NOMO-1 treated with DMSO at 0.1 percent for 48 hours (cell line): Measurements from ENCODE around the gene RTEL1.
"Not testable (repeated sequence)": the region's sequence is repeated elsewhere in the genome, so short reads cannot be mapped to it uniquely, and the experiment has no call there.

Source experiments
- DNase-seq: peaks from one replicate; lab custom pipeline; 2025; ENCODE audit not compliant: unreplicated experiment; lab: John Stamatoyannopoulos, UW

Gene RTEL1

DNA sequence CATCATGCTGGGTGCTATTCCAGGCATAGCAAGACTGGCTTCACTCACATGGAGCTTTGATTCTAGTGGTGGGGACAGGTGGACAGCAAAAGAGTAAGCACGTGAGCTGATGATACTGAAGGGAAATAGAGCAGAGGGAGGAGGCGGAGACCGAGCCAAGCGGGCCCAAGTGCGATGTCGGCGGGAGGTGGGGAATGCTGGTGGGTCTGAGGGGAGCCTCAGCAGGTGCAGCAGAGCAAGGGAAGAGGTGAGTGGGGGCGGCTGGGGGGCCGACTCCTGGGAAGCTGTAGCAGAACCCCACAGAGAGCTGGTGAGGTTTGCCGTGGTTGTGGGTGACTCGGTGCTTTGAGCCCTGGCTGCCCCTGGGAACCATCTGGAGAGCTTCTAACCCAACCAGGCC, 10.2 kb downstream of the RTEL1 start:
- DNase-seq: no peak

DNA sequence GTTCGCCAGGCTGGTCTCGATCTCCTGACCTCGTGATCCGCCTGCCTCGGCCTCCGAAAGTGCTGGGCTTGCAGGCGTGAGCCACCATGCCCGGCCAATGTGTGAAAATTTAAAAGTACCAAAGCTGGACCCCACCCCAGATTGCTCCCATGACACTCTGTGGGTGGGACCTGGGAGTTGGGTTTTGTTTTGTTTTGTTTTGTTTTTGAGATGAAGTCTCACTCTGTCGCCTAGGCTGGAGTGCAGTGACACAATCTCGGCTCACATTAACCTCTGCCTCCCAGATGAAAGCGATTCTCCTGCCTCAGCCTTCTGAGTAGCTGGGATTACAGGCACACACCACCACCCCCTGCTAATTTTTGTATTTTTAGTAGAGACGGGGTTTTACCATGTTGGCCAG, 13.6 kb downstream of the RTEL1 start:
- not testable (repeated sequence) for DNase-seq

GRCh38 chr20:63672666-63673065, 14.6 kb downstream of the RTEL1 start:
- no peak for DNase-seq

GRCh38 chr20:63673951-63674350, 15.8 kb downstream of the RTEL1 start:
- DNase-seq: no peak

GRCh38 chr20:63675681-63676368, 17.7 kb downstream of the RTEL1 start:
- no peak for DNase-seq

DNA sequence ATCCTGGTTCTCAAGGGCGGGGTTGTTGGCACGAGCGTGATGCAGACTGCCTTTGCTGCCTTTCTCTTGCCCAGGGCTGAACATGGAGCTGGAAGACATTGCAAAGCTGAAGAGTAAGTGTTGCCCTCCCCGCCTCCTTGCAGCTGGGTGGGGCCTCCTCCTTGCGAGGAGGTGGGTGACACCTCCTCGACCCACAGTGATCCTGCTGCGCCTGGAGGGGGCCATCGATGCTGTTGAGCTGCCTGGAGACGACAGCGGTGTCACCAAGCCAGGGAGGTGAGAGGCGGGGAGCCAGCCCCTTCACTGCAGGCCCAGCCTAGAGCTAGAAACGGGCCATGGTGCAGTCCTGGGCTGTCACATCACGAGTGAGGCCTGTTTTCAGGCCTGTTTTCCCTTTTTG, 20.0 kb downstream of the RTEL1 start:
- no peak for DNase-seq

DNA sequence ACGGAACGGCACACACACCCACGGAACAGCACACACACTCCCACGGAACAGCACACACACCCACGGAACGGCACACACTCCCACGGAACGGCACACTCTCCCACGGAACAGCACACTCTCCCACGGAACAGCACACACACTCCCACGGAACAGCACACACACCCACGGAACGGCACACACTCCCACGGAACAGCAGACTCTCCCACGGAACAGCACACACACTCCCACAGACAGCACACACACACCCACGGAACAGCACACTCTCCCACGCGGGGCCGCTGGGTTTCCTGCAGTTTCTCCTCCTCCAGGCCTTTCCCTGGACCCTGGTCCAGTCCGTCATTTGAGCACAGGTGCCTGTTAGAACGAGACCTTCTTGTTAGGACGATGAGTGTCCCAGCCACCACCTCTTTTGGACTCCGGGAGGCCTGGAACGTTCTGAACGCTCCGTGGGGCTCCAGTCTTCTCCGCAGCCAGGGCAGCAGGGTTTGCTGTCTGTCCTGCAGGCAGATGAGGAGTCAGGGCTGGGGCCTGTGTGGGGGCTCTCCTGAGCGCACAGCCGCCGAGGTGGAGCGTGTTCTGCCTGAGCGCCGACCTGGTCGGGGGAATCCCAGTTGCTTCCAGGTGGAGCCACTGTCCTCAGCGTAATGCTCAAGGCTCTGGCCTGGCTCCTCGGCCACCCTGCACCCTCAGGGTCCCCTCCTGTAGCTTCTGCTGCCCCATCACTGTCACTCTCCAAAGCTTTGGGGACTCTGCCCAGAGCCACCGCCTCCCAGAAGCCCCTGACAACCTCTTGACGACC, 20.8 kb downstream of the RTEL1 start:
- no peak for DNase-seq

DNA sequence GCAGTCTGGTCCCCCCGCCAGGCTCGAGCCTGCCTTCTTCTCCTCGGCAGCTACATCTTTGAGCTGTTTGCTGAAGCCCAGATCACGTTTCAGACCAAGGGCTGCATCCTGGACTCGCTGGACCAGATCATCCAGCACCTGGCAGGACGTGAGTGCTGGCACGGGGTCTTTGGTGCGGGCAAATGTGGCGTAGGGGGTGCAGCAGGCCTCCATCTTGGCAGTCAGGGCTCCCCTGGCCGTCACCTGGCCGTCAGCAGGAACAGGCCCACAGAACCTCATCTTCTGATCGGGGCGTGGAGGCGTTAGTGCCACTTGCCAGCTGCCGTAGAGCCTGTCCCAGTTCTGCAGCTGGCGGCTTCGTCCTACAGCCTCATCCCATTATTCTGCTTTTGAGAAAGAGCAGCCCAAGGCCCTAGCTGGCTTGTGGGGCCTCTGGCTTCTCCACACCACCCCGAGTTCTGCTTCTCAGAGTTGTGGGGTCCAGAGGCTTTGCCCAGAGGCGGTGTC, 21.7 kb downstream of the RTEL1 start:
- no peak for DNase-seq

DNA sequence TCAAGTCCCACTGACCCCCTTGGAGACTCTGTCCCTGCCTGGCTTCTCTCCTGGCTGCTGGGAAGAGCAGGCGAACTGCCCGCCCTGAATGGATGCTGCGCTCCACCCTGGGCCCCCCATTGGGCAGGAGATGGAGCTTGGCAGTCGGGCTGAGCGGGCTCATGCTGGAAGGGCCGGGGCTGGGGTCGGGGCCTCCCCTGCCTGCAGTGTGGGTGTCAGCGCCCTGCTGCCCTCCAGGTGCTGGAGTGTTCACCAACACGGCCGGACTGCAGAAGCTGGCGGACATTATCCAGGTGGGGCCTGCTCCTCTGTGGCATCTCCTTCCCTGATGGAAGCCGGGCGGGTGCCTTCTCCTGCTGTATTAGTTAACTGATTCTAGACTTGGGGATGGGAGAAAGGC, 22.3 kb downstream of the RTEL1 start:
- DNase-seq: no peak

- no peak for DNase-seq
Observed at GRCh38 chr20:63680857-63681608, 22.9 kb downstream of the RTEL1 start.

- no peak for DNase-seq
Observed at GRCh38 chr20:63681609-63682142, 23.6 kb downstream of the RTEL1 start.

- DNase-seq: no peak
Observed at GRCh38 chr20:63682384-63683139, 24.4 kb downstream of the RTEL1 start.

DNA sequence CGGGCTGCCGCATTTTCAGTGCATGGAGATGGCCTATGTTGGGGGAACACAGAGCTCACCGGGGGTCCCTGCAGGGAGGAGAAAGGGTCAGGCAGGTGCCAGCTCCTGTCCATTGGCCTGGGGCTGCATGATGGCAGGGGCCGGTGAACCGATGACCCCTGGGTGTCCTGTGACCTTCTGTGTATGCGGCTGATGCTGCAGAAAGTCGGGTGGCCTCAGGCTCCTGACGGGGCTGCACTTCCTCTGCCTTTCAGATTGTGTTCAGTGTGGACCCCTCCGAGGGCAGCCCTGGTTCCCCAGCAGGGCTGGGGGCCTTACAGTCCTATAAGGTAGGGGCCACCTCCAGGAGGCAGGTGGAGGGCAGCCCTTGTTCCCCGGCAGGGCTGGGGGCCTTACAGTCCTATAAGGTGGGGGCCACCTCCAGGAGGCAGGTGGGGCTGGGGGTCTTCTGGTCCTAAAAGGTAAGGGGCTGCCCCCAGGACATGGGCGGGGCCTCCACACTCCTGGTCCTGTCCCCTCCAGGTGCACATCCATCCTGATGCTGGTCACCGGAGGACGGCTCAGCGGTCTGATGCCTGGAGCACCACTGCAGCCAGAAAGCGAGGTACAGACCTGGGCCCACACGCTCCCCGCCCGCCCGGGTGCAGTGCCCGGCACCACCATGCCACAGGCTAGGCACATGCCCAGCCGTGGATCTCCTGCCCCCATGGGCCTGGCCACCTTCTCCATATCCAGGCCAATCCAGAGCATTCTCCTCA, 27.3 kb downstream of the RTEL1 start:
- no peak for DNase-seq

- DNase-seq: no peak
Observed at GRCh38 chr20:63686094-63686491, 28.0 kb downstream of the RTEL1 start.

DNA sequence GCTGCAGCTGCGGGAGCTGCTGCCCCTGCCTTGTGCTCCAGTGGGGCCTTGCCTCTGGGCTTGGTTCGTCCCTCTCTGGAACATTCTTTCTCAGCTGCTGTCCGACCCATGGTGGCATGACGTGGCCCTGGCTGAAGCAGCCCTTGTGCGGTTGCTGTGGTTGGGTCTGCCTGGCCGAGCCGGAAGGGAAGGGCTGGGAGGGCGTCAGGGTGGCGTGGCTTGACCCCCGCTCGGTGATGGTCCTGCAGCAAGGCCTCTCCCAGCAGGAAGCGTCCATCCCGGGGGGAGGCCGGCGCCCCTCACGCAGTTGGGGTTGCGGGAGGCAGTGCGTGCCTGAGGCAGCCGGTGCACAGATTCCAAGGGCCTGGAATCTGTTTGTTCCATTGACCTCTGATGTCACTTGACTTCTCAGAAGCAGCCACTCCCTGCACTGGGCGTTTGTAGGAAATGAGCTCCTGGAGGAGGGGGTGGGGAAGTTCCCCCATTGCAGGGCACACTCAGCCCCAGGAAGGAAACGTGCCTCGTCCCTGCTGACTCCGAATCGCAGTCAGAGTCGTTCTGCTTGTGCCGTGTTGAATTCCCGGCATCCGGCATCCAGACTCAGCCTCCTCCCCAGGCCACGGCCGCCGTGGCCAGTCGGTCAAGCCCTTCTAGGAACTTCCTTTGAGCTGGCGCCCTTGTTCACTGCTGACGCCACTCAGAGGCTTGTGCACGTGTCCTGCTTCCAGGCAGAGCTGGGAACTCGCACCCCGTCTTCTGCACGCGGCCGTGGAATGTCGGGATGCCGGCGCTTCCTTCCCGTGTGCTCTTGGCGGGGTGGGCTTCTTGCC, 28.6 kb downstream of the RTEL1 start:
- peak; percentile 42 for DNase-seq

DNA sequence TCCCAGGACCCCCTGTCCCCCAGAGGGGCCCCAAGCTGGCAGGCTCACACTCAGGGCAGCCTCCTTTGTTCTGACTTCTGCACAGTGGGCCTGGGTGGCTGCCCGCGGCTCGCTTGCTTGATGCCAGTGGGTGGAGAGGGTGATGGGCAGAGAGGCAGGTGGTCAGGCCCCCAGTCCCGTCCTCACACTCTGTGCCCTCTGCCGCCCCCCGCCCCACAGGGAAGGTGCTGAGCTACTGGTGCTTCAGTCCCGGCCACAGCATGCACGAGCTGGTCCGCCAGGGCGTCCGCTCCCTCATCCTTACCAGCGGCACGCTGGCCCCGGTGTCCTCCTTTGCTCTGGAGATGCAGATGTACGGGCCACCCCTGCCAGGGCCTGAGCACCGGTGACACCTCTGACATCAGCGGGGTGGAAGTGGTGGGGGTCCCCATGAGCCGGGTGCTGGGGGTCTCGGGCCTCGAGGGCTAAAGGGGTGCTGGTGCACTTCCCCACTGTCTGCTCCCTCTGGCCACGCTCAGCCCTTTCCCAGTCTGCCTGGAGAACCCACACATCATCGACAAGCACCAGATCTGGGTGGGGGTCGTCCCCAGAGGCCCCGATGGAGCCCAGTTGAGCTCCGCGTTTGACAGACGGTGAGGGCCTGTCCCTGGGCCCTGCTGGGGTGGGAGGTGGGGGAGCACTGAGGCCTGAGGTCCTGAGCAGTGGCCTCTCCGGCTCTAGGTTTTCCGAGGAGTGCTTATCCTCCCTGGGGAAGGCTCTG, 29.5 kb downstream of the RTEL1 start:
- no peak for DNase-seq

DNA sequence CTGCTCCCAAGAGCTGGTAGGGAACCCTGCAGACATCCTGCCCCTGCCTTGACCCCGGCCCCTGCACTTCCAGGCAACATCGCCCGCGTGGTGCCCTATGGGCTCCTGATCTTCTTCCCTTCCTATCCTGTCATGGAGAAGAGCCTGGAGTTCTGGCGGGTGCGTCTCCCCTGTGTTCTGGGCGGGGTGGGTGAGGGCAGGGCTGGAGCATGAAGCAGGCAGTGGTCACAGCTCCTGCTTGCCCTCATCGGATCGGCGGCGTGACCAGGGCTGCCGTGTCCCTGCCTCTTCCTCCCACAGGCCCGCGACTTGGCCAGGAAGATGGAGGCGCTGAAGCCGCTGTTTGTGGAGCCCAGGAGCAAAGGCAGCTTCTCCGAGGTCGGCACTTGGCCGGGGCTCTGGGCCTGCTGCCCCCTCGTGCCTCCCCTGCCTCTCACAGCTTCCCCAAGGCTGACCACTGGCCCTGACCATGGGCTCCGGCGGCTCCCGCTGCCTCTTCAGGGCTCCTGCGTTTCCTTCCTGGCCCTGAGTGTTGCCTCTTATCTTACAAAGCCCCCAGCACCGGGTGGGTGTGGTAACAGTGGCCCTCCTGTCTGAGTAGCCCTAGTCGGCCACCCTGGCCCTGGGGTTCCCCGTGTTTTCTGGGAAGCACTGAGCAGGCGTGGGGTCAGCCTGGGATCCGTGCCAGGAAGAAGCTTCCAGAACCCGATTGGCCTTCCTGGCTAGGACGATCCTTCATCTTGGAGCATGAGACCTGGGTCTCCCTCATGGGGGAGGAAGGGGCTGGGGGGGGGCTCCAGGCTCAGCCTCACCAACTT, 30.3 kb downstream of the RTEL1 start:
- DNase-seq: no peak
